Measurements from ENCODE around the gene UNKL.

The UNKL gene

GRCh38 chr16:1314399-1315068 is 100.0 kb downstream of the UNKL start:
- no peak overlapping the region for H3K4me3 ChIP-seq (ENCODE audit: control insufficient read depth, low read depth, low read length)
- TF ChIP-seq, protein P1, sequence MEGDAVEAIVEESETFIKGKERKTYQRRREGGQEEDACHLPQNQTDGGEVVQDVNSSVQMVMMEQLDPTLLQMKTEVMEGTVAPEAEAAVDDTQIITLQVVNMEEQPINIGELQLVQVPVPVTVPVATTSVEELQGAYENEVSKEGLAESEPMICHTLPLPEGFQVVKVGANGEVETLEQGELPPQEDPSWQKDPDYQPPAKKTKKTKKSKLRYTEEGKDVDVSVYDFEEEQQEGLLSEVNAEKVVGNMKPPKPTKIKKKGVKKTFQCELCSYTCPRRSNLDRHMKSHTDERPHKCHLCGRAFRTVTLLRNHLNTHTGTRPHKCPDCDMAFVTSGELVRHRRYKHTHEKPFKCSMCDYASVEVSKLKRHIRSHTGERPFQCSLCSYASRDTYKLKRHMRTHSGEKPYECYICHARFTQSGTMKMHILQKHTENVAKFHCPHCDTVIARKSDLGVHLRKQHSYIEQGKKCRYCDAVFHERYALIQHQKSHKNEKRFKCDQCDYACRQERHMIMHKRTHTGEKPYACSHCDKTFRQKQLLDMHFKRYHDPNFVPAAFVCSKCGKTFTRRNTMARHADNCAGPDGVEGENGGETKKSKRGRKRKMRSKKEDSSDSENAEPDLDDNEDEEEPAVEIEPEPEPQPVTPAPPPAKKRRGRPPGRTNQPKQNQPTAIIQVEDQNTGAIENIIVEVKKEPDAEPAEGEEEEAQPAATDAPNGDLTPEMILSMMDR (conservative IDR thresholded peaks at IDR 0.05; ENCODE audit: control insufficient read depth, insufficient read depth, low read depth, low read length) = no peak
- no peak for DNase-seq (ENCODE audit: low read depth)

DNA sequence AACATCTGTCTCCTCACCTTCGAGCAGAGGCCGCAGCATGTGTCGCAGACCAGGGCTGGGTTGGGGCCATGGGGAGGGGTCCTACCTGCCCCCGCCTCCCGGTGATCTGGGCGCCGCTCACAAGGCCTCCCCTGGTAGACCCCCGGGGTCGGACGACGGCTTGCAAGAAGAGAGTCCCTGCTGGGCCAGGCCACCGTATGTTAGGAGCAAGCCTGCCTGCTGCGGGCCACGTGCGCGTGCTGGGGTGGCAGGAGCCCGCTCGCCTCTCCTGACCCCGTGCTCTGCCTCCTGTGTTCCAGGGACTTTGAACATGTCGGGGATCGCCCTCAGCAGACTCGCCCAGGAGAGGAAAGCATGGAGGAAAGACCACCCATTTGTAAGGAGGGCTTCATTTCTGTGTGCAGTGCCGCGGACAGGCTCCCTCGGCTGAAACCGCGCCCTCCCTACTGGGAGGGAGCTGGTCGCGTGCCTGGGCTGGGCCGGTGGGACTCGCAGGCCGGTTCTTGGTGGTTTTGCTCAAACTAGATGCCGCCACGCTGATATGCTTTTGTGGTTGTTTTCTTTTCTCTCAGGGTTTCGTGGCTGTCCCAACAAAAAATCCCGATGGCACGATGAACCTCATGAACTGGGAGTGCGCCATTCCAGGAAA is 100.7 kb downstream of the UNKL start:
- TF ChIP-seq, protein P1 (conservative IDR thresholded peaks at IDR 0.05; ENCODE audit: control insufficient read depth, insufficient read depth, low read depth, low read length) = no peak
- no peak for DNase-seq (ENCODE audit: low read depth)
- H3K4me3 ChIP-seq (ENCODE audit: control insufficient read depth, low read depth, low read length) = no peak overlapping the region
